ENCODE measurements around the gene UGT1A8.
"Not testable (repeated sequence)": the region's sequence is repeated elsewhere in the genome, so short reads cannot be mapped to it uniquely, and the experiment has no call there.

Gene UGT1A8

DNA sequence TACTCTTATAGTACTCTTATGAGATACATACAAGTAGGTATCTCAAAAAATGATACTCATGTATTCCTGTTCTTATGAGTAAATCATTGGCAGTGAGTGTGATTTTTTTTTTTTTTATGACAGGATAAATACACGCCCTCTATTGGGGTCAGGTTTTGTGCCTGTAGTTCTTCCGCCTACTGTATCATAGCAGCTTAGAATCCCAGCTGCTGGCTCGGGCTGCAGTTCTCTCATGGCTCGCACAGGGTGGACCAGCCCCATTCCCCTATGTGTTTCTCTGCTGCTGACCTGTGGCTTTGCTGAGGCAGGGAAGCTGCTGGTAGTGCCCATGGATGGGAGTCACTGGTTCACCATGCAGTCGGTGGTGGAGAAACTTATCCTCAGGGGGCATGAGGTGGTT lies at the start of gene UGT1A8:
TSS of gene UGT1A8 (plus strand) at position 158 of the 400 bp plus-strand sequence. CDS start at position 233, 75 bp downstream.
- not testable (repeated sequence) for DNase-seq (ENCODE audit: low read depth)

DNA sequence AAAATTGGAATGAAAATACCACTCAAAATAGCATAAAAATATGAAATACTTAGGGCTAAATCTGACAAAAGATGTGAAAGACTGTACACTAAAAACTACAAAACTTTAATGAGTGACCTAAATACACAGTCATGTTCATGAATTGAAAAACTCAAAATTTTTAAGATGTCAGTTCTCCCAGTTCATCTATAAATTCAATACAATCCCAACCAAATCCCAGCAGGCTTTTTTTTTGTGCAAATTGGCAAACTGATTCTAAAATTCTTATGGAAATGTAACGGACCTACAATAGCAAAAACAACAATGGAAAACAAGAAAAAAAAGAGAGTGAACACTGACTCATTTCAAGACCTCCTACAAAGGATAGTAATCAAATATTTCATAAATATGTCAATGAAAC lies 46.4 kb upstream of the UGT1A8 start:
- no peak for DNase-seq (ENCODE audit: low read depth)

DNA sequence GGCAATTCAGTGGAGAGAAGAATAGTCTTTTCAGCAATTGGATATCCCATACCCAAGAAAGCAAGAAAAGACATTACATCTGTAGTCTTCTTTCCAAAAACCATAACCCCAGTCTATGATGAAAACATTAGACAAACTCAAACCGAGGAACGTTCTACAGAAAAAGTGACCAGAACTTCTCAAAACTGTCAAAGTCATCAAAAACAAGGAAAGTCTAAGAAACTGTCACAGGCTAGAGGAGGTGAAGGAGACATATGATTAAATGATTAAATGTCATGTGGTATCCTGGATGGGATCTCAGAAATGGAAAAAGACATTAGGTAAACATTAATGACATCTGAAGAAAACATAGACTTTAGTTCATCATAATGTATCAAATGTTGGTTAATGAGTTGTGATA lies 46.0 kb upstream of the UGT1A8 start:
- no peak for DNase-seq (ENCODE audit: low read depth)

DNA sequence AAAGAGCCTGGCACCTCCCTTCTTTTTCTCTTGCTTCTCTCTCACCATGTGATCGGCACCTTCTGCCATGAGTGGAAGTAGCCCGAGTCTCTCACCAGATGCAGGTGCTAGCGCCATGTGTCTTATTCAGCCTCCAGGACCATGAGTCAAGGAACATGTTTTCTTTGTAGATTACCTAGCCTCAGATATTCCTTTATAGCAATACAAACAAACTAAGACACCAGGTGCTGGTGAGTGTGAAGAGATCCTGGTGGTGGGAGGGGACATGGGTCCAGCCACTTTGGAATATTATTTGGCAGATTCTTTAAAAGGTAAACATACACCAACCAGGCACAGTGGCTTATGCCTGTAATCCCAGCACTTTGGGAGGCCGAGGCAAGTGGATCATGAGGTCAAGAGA lies 45.0 kb upstream of the UGT1A8 start:
- DNase-seq (ENCODE audit: low read depth) = no peak

DNA sequence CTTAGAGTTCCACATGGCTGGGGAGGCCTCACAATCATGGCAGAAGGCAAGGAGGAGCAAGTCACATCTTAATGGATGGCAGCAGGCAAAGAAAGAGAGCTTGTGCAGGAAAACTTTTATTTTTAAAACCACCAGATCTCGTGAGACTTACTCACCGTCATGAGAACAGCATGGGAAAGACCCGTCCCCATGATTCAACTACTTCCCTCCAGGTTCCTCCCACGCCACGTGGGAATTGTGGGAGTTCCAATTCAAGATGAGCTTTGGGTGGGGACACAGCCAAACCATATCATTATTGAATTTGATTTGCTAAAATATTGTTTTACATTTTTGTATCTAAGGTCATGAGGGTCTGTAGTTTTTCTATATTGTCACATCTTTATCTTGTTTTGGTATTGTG lies 40.1 kb upstream of the UGT1A8 start:
- not testable (repeated sequence) for DNase-seq (ENCODE audit: low read depth)

DNA sequence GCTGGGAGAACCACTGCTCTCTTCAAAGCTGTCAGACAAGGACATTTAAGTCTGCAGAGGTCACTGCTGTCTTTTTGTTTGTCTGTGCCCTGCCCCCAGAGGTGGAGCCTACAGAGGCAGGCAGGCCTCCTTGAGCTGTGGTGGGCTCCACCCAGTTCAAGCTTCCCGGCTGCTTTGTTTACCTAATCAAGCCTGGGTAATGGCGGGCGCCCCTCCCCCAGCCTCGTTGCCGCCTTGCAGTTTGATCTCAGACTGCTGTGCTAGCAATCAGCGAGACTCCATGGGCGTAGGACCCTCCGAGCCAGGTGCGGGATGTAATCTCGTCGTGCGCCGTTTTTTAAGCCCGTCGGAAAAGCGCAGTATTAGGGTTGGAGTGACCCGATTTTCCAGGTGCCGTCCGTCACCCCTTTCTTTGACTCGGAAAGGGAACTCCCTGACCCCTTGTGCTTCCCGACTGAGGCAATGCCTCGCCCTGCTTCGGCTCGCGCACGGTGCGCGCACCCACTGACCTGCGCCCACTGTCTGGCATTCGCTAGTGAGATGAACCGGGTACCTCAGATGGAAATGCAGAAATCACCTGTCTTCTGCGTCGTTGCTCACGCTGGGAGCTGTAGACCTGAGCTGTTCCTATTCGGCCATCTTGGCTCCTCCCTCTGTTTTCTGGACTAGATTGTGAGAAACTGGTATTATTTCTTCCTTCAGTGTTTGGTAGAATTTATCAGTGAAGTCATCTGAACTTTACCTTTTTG lies 34.0 kb upstream of the UGT1A8 start:
- not testable (repeated sequence) for DNase-seq (ENCODE audit: low read depth)

DNA sequence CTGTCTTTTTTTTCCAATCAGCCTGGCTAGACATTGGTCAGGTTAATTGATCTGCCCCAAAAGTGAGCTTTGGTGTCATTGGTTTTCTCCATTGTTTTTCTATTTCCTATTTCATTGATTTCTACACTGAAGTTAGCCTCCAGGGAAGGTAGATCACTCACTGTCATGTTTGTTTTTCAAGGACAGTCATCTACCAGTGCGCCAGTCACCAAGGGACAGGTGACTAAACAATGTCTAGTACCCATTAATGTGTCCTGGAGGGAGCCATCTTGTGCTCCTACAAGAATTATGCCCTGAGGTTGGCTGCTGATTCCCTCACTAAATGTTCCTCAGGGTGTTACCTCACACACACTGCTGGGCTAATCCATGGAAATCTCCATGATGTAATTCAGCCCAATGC lies 33.2 kb upstream of the UGT1A8 start:
- DNase-seq (ENCODE audit: low read depth) = no peak

DNA sequence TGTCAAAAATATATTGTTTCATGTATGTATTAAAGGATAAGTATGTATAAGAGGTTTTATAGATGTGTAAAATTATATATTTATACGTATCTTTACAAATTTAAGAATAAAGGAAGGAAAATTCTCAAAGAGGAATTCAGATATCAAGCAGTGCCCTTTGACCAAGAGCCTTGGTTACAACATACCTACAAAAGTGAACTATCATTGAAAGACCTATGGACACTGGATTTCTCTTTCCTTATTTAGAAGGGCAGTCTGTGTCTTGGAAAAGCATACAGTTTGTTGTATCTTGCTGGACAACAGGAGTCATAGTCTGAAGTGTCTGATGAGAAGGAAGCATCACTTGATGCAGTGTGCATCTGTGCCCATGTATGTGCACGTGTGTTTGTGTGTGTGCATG lies 29.0 kb upstream of the UGT1A8 start:
- DNase-seq (ENCODE audit: low read depth) = no peak

DNA sequence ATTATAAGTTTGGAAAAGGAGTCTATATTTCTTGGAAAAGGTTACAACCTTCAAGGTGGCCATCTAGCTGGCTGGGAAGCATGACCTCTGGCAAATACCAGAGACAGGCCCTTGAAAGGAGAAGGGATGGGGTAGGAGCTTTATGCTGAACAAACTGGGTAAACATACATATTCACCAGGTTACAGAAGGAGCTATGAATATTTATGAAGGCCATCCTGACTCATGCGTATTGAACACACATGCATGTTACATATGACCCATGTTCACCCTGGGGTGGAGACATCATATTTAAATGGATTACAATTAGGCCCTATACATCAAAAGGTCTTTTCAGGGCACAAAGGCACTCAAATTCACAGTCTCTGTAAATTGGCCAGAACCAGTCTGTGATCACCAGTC lies 24.7 kb upstream of the UGT1A8 start:
- not testable (repeated sequence) for DNase-seq (ENCODE audit: low read depth)

DNA sequence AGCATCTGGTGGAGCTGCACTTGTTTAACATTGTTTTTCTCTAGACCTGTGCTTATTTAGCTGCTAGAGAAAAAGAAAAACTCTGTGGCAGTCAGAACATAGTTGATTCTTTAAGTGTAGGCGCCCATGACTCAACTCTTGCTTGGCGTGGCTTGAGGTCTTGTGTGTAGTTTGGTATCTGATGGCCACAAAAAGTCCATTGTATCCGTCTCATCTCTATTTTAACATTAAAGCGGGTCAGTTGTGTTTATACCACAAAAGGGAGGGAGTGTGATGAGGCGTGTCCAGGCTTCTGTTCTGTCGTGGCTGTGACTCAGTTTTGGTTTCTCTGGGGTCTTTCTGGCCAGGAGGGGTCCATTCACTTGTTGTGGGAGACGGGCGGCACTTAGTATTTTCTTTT lies 24.2 kb upstream of the UGT1A8 start:
- DNase-seq (ENCODE audit: low read depth) = no peak

DNA sequence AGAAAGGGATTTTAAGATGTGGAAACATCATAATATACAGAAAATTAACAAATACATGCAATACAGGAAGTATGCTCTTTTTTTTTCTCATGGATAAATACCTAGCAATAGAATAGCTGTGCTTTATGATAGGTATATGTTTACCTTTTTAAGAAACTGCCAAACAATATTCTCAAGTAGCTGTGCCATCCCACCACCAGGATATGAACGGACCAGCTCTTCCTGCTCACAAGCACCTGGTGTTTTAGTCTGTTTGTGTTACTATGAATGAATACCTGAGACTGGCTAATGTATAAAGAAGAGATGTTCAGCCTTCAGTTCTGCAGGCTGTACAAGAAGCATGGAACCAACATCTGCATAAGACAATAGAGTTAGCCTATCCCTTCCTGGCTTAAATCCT lies 19.9 kb upstream of the UGT1A8 start:
- no peak for DNase-seq (ENCODE audit: low read depth)

DNA sequence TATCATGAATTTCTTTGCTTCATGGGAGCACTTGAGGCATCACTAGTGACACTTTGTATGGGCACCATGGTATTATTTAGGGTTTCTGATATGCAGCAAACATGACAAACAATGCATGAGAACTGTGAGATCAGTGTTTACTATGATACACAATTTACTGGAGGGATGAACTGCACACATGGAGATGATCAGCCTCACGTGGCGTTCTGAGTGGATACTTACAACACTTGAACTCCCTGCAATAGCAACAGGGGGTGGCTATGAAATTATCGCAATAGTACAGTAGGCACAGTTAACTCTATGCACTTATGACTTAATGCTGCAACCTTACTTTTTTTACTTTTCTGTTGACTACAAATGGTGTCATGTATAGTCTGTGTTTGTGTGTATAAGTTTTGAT lies 18.5 kb upstream of the UGT1A8 start:
- no peak for DNase-seq (ENCODE audit: low read depth)

DNA sequence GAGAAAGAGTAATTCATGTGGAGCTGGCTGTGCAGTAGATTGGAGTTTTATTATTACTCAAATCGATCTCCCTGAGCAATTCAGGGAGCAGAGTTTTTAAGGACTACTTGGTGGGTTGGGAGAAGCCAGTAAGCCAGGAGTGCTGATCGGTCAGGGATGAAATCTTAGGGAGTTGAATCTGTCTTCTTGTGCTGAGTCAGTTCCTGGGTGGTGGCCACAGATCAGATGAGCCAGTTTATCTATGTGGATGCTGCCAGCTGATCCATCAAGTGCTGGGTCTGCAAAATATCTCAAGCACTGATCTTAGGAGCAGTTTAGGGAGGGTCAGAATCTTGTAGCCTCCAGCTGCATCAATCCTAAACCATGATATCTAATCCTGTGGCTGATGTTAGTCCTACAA lies 17.0 kb upstream of the UGT1A8 start:
- no peak for DNase-seq (ENCODE audit: low read depth)

DNA sequence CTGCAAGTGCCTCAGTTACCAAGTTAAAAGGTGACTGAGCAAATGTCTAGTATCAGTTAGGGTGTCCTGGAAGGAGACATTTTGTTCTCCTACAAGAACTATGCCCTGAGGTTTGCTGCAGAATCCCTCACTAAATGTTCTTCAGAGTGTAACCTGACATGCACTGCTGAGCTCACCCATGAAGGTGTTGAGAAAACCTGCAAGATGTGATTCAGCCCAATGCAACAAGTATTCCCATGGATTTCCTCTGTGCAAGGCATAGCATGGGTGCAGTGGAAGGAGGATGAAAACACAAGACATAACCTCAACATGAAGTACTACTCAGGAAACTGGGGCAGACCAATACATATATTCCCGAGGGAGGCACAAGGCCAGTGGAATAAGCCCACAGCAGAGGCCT lies 15.4 kb upstream of the UGT1A8 start:
- no peak for DNase-seq (ENCODE audit: low read depth)

DNA sequence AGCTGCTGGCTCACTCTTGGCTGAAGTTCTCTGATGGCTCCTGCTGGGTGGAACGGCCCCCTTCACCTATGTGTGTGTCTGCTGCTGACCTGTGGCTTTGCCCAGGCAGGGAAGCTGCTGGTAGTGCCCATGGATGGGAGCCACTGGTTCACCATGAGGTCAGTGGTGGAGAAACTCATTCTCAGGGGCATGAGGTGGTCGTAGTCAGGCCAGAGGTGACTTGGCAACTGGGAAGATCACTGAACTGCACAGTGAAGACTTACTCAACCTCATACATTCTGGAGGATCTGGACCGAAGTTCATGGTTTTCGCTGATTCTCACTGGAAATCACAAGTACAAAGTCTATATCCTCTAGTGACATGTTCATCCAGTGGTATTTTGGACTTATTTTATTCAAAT lies 13.9 kb upstream of the UGT1A8 start:
- no peak for DNase-seq (ENCODE audit: low read depth)

DNA sequence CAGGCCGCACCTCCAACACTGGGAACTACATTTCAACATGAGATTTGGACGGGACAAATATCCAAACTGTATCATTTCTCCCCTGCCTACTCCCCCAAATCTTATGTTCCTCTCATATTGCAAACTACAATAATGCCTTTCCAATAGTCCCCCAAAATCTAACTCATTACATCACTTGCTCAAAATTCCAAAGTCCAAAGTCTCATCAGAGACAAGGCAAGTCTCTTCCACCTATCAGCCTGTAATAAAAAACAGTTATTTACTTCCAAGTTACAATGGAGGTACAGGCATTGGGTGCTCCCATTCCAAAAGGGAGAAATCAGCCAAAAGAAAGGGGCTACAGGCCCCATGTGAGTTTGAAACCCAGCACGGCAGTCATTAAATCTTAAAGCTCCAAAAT lies 12.6 kb upstream of the UGT1A8 start:
- no peak for DNase-seq (ENCODE audit: low read depth)

DNA sequence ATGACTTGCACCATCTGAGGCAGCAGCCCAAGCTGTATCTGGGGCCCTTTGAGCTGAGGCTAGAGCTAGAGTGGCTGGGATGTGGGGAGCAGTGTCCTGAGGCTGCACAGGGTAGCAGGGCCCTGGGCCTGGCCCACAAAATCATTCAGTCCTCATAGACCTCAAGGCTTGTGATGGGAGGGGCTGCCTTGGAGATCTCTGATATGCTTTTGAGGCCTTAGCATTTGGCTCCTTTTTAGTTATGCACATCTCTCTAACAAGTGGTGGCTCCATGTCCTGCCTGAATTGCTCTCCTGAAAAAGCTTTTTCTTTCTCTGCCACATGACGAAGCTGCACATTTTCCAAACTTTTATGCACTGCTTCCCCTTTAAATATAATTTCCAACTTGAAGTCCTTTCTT lies 11.8 kb upstream of the UGT1A8 start:
- DNase-seq (ENCODE audit: low read depth) = no peak

DNA sequence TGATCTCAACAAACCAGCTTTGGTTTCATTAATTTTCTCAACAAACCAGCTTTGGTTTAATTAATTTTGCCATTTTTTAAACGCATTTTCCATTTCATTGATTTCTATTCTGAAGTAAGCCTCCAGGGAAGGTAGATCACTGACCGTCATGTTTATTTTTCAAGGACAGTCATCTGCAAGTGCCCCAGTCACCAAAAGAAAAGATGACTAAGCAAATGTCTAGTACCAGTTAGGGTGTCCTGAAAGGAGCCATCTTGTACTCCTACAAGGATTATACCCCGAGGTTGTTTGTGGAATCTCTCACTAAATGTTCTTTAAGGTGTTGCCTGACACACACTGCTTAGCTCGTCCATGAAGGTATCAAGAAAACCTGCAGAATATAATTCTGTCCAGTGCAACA lies 6.1 kb upstream of the UGT1A8 start:
- DNase-seq (ENCODE audit: low read depth) = no peak

DNA sequence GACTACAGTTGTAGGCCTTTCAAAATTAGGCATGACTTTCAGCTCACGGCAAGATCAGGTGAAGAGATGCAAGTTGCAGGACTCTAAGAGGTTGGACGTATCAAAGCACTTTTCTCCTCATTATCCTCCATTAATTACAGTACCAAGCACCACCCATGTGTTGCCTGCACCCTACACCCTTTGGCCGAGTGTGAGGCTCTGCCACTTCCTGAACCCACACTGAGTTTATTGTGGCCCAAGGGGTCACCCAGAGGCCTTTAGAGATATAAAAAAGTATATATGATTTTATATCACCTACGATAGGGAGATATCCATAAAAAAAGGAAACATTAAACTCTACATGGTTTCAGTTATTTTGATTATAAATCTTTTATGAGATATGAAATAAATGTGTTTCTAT lies 2.8 kb downstream of the UGT1A8 start:
- no peak for DNase-seq (ENCODE audit: low read depth)

DNA sequence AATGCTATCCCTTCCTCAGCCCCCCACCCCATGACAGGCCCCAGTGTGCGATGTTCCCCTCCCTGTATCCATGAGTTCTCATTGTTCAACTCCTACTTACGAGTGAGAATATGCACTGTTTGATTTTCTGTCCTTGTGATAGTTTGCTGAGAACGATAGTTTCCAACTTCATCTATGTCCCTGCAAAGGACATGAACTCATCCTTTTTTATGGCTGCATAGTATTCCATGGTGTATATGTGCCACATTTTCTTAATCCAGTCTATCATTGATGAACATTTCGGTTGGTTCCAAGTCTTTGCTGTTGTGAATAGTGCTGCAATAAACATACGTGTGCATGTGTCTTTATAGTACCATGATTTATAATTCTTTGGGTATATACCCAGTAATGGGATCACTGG lies 4.4 kb downstream of the UGT1A8 start:
- not testable (repeated sequence) for DNase-seq (ENCODE audit: low read depth)

DNA sequence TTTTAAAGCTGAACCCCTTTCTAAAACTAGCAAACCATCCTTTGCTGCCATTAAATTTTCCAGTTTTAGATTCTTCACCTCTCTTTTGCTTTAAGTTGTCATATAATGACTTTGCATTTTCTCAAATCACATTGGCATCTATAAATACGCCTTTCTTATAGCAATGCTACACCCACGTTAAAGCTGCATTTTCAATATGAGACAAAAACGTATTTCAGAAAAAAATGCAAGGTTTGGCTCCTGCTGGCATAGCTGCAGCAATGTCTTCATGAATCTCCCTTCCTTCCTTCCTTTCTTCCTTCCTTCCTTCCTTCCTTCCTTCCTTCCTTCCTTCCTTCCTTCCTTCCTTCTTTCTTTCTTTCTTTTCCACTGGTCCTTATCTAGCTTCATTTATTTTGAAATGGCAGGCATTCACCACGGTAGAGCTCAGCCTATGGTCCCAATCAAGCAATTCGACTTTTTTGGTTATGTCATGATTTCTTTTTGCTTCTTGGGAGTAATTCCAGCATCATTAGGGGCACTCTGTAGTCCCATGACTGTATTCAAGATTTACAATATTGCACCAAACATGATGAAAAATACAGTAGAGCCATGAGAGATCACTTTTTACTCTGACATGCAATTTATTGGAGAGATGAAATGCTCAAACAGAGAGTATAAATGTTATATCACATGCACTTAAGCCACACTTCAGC lies 10.0 kb downstream of the UGT1A8 start:
- no peak for DNase-seq (ENCODE audit: low read depth)

DNA sequence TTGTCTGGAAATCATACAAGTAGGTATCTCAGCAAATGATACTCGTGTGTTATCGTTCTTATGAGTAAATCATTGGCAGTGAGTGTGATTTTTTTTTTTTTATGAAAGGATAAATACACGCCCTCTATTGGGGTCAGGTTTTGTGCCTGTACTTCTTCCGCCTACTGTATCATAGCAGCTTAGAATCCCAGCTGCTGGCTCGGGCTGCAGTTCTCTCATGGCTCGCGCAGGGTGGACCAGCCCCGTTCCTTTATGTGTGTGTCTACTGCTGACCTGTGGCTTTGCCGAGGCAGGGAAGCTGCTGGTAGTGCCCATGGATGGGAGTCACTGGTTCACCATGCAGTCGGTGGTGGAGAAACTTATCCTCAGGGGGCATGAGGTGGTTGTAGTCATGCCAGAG lies 18.9 kb downstream of the UGT1A8 start, which contains the start of gene UGT1A10:
TSS of gene UGT1A10 (plus strand) at position 143 of the 400 bp plus-strand sequence. CDS start at position 218, 75 bp downstream.
- DNase-seq (ENCODE audit: low read depth) = not testable (repeated sequence)

DNA sequence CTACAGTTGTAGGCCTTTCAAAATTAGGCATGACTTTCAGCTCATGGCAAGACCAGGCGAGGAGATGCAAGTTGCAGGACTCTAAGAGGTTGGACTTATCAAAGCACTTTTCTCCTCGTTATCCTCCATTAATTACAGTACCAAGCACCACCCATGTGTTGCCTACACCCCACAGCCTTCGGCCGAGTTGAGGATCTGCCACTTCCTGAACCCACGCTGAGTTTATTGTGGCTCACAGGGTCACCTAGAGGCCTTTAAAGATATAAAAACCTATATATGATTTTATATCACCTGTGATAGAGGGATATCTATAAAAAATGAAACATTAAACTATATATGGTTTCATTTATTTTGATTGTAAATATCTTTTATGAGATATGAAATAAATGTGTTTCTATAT lies 21.4 kb downstream of the UGT1A8 start:
- DNase-seq (ENCODE audit: low read depth) = no peak

DNA sequence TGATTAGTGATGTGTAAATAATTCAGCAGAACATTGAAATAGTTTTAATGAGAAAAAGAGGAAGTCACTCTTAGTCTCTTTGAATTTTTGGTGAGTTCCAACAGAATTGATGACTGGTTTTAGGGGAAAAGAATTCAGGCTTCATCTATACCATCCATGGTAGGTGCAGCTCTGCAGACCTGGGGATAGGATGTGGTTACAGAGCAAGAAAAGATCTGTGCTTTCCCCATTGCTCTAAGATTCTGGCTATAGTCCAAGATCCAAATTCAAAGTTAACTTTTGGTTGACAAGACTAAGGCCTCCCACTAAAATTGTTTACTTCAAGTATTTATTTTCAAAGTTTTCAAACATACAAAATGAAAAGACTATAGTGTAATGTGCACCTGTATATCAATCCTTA lies 22.4 kb downstream of the UGT1A8 start:
- DNase-seq (ENCODE audit: low read depth) = no peak

All from stimulated activated CD8-positive, alpha-beta memory T cell treated with anti-CD3 and anti-CD28 coated beads, Interleukin-7, amount 100 ng/mL, for 24 hours (primary cell).